Measurements from ENCODE around the gene WBP1L.
"Not testable (repeated sequence)": the region's sequence is repeated elsewhere in the genome, so short reads cannot be mapped to it uniquely, and the experiment has no call there.

Gene WBP1L

GRCh38 chr10:102723989-102724388 is 19.8 kb upstream of the WBP1L start:
- no peak for DNase-seq (ENCODE audit: low read depth)

- DNase-seq (ENCODE audit: low read depth): no peak
Measured at GRCh38 chr10:102726274-102726673, 17.5 kb upstream of the WBP1L start.

DNA sequence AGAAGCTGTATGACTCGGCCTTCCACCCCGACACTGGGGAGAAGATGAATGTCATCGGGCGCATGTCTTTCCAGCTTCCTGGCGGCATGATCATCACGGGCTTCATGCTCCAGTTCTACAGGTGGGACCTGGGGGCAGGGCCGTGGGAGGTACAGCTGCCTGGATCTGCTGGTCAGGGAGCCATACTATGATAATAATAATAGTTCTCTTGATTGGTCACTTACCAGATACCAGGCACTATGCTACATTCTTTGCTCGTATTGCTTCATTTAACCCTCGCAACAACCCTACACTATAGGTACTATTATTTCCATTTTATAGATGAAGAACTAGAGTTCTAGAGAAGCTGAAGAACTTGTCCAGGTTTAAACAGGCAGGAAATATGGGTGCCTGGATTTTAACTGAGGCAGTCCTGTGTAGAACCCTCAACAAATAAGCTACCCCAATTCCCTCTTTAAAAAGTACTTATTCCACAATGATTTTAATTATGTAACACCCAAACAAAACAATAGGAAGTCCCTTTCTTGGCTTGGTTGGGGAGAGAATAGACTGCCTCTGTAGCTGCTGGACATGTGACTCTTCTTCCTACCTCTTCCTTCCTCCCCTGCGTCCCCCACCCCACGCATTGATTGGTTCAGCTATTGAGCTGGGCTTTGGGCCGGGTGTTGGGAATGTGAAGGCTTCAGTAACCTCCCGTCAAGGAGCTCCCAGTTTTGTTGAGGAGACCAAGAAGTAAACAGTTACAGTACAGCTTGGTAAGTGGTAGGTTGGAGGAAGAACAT is 16.5 kb upstream of the WBP1L start:
- no peak for DNase-seq (ENCODE audit: low read depth)

GRCh38 chr10:102729029-102730026 is 14.4 kb upstream of the WBP1L start:
- DNase-seq (ENCODE audit: low read depth): peak; percentile 71

DNA sequence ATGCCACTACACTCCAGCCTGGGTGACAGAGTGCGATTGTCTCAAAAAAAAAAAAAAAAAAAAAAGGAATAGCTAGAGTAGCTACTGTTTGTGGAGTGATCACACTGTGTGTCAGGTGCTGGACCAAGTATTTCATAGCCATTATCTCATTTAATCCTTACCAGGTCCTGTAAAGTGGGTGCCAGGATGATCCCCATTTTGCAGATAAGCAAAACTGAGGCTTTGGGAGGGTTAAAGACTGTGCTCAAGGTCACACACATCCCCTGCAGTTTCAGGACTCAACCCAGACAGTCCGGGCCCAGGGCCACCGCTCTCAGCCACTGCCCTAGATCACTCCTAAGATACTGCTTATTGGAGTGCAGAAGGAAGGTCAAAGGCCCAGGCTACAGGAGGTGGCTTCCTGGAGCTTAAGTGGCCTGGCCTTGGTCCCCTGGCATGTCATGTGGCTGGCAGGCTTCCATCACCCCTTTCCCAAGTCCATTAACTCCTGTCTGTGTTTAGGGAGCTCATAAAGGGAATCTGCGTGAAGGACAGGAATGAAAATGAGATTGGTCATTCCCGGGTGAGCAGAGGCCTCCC is 12.4 kb upstream of the WBP1L start:
- DNase-seq (ENCODE audit: low read depth): no peak

- no peak for DNase-seq (ENCODE audit: low read depth)
Measured at GRCh38 chr10:102732661-102733060, 11.1 kb upstream of the WBP1L start.

GRCh38 chr10:102735065-102735562 is 8.6 kb upstream of the WBP1L start:
- no peak for DNase-seq (ENCODE audit: low read depth)

DNA sequence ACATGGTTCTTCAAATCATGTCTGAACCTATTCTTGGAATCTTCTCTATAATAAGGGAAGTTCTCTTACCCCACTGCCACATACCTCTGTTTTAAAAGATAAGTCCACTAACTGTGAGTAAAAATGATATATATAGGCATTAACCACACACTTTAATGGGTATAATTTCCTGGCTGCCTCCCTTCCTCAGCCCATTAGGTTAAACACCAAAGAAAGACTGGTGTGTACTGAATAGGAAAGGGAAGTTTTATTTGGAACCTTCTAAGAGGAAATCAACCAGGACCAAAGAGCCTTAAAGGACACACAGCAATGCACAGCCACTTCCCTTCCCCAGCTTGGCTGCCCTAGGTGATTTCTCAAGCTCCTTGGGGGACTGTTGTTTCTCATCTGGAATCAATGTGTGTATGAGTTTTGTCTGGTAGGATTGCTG is 5.0 kb upstream of the WBP1L start:
- no peak for DNase-seq (ENCODE audit: low read depth)

GRCh38 chr10:102740229-102740628 is 3.5 kb upstream of the WBP1L start:
- DNase-seq (ENCODE audit: low read depth): no peak

GRCh38 chr10:102741726-102742237 is 2.0 kb upstream of the WBP1L start:
- DNase-seq (ENCODE audit: low read depth): no peak

DNA sequence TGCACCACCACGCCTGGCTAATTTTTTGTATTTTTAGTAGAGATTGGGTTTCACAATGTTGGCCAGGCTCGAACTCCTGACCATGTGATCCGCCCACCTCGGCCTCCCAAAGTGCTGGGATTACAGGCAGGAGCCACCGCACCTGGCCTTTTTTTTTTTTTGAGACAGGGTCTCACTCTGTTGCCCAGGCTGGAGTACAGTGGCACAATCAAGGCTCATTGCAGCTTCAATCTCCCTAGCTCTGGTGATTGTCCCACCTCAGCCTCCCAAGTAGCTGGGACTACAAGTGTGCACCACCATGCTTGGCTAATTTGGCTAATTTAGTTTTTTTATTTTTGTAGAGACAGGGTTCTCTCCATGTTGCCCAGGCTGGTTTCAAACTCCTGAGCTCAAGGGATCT is 1.4 kb upstream of the WBP1L start:
- not testable (repeated sequence) for DNase-seq (ENCODE audit: low read depth)

DNA sequence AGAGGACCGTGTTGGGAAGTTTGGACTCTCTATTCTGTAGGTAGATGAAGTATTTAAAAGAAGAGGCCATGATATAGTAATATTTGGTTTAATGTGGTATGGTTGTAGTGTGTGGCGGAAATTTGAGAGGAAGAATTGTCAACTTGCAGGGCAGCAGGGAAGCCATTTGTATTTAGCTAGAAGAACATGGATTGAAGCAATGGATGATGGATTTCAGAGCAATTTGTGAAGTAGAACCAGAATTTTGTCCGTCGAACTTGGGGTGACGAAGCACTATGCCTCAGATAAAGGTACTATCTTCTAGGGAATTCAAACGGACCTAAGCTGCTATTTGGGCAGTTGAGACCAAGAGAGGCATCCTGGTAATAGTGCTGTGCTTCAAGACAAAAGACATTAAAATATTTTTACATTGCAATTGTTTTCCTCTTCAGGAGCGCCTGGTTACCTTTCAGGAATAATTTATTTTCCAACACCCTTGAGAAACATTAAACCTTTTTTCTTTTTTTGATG is 615 bp upstream of the WBP1L start:
- DNase-seq (ENCODE audit: low read depth): no peak

- peak; percentile 36 for DNase-seq (ENCODE audit: low read depth)
Measured at GRCh38 chr10:102744374-102745051, 765 bp downstream of the WBP1L start.

DNA sequence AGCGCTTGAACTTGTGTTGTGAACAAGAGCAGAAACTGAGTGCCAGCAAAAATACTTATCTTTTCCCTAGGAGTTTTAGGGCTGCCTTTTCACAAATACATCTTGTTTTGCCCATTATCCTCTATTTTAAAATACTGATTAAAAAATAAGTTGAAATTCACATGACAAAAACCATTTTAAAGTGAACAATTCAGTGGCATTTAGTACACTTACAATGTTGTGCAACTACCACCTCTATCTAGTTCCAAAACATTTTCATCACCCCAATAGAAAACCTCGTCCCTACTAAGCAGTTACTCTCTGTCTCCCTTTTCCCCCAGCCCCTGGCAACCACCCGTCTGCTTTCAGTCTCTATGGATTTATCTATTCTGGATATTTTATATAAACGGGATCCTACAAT is 1.4 kb downstream of the WBP1L start:
- DNase-seq (ENCODE audit: low read depth): no peak

DNA sequence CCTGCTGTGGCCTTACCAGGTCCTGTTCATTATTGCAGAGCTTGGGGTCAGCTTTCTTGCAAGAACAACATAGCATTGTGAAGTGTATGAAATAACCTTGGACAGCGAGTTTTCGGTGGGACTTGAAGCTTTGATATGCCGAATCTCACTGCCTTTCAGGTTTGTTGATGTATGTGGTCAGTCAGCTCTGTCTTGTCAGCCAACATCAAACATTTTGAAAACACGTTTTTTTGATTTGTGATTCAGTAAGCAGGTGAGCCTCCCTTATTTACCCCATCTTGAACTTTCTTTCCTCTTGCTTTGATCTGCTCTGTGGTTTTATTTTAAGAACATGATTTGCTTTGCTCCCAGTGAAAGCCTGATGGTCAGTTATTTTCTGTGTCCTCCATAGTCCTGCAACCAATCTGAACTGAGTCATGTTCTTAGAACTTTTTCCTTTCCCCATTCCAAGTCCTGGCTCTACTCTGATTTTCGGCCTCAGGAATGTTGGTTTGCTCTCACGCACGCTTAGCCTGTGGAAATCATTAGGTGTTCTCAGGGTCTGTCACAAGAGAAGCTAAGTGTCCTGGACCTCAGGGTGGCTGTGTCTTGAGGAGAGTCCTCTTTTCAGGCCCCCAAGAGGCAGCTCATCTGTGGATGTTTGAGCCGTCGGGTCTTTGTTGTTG is 8.7 kb downstream of the WBP1L start:
- peak; percentile 87 for DNase-seq (ENCODE audit: low read depth)

GRCh38 chr10:102752934-102753664 is 9.4 kb downstream of the WBP1L start:
- DNase-seq (ENCODE audit: low read depth): peak; percentile 91

DNA sequence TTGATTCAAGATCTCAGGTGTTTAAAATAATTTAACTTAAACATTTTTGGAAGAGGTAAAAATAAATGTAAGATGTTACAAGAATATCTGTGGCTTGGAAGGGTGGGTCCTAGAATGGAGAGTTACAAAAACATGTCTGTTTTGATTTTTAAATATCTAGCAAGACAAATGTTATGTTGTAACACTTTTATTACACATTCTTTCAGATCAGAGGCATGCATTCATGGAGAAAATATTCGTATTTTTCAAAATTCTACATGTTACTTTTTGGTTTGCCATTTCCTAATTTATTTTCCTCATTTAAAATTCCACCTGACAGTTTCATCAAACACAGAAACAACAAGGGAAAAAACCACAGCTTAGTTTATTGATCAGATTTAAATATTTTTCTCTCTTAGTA is 10.0 kb downstream of the WBP1L start:
- DNase-seq (ENCODE audit: low read depth): no peak

- no peak for DNase-seq (ENCODE audit: low read depth)
Measured at GRCh38 chr10:102757323-102757722, 13.6 kb downstream of the WBP1L start.

DNA sequence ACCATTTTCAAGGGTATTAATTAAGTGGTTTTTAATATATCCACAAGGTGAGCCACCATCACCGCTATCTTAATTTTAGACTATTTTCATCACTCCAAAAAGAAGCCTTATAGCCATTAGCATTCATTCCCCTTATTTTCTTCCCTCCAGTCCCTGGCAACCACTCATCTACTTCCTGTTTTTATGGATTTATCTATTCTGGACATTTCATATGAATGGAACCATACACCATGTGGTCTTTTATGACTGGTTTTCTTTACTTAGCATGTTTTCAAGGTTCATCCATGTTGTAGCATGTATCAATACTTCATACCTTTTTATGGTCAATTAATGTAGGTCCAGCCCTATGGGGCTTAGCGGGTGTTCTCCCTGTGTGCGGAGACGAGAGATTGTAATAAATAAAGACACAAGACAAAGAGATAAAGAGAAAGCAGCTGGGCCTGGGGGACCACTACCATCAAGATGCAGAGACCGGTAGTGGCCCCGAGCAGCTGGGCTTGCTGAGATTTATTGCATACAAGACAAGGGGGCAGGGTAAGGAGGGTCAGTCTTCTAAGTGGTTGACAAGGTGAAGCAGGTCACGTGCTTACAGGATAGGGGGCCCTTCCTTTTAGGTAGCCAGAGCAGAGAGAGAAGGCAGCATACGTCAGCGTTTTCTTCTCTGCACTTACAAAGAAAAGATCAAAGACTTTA is 14.6 kb downstream of the WBP1L start:
- no peak for DNase-seq (ENCODE audit: low read depth)

- not testable (repeated sequence) for DNase-seq (ENCODE audit: low read depth)
Measured at GRCh38 chr10:102758933-102759262, 15.2 kb downstream of the WBP1L start.

Data from iris pigment epithelial cell (primary cell).